HL-60 (cell line): ENCODE data around the gene HORMAD2.
"Not testable (repeated sequence)": the region's sequence is repeated elsewhere in the genome, so short reads cannot be mapped to it uniquely, and the experiment has no call there.

Experiments
- POLR2AphosphoS5 ChIP-seq: IDR thresholded peaks from 2 replicates; pipeline ENCODE4 v1.6.1; 2012; ENCODE audit warnings: low read depth
- TF ChIP-seq, protein P1 (sequence below): IDR thresholded peaks from one replicate; pipeline ENCODE4 v1.5.1; 2011; ENCODE audit warnings: low read length, control low read depth, inconsistent platforms; ENCODE audit not compliant: insufficient read depth

DNA sequence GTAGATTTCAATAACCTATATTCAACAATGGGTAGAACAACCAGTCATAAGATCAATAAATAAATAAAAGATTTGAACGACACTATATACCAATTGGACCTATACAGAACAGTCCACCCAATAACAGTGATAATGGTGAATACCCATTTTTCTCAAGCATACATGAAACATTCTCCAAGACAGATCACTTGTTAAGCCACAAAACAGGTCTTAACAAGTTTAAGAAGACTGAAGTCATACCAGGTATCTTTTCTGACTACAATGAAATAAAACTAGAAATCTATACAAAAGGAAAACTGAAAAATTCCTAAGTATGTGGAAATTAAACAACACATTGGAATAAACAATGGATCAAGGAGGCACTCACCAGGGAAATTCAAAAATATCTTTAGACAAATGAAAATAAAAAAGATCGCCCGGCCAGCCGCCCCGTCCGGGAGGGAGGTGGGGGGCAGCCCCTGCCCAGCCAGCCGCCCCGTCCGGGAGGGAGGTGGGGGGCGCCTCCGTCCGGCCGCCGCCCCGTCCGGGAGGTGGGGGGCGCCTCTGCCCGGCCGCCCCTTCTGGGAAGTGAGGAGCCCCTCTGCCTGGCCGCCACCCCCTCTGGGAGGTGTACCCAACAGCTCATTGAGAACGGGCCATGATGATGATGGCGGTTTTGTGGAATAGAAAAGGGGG lies 20.8 kb upstream of the HORMAD2 start:
- TF ChIP-seq, protein P1, sequence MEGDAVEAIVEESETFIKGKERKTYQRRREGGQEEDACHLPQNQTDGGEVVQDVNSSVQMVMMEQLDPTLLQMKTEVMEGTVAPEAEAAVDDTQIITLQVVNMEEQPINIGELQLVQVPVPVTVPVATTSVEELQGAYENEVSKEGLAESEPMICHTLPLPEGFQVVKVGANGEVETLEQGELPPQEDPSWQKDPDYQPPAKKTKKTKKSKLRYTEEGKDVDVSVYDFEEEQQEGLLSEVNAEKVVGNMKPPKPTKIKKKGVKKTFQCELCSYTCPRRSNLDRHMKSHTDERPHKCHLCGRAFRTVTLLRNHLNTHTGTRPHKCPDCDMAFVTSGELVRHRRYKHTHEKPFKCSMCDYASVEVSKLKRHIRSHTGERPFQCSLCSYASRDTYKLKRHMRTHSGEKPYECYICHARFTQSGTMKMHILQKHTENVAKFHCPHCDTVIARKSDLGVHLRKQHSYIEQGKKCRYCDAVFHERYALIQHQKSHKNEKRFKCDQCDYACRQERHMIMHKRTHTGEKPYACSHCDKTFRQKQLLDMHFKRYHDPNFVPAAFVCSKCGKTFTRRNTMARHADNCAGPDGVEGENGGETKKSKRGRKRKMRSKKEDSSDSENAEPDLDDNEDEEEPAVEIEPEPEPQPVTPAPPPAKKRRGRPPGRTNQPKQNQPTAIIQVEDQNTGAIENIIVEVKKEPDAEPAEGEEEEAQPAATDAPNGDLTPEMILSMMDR = not testable (repeated sequence)
- not testable (repeated sequence) for TF ChIP-seq POLR2AphosphoS5
